ENCODE data around the gene PBX3. TPM values are rescaled to one million over a fixed set of nuclear protein-coding genes. Genes with fewer than 3 reads are reported as not detected.

The PBX3 gene
- total and polyA plus RNA-seq, 2 of the 13 experiments (the other 11 are each of a cell fraction or from before 2014, with no cell fraction given): 6.0 to 11.2 TPM

- TF ChIP-seq FOXP1 (IDR thresholded peaks at IDR 0.05) (no peak), FOXP1 (CRISPR knock-in tag; IDR thresholded peaks at IDR 0.05) (no peak), ZNF772 (CRISPR knock-in tag; IDR thresholded peaks at IDR 0.05) (peak; percentile 47; the same call in 1 of the 2 replicates), KDM4B (CRISPR knock-in tag; IDR thresholded peaks at IDR 0.05) (no peak), NFE2 (CRISPR knock-in tag; IDR thresholded peaks at IDR 0.05) (no peak), SMAD3 (CRISPR knock-in tag; IDR thresholded peaks at IDR 0.05) (peak; percentile 41; the same call in 1 of the 2 replicates), HDAC1 (CRISPR knock-in tag; IDR thresholded peaks at IDR 0.05) (peak; percentile 62), CHD2 (IDR thresholded peaks at IDR 0.05; ENCODE audit: low read depth, low read length) (no peak), POLR2AphosphoS5 (IDR thresholded peaks at IDR 0.05; ENCODE audit: low read depth, low read length) (peak; percentile 90), FOXO1 (CRISPR knock-in tag; IDR thresholded peaks at IDR 0.05) (no peak), PRDM4 (CRISPR knock-in tag; IDR thresholded peaks at IDR 0.05; ENCODE audit: borderline replicate concordance) (no peak), ATF7-NPFF (CRISPR knock-in tag; IDR thresholded peaks at IDR 0.05; ENCODE audit: low read depth) (no peak; the same call in 1 of the 2 replicates), HIVEP1 (CRISPR knock-in tag; IDR thresholded peaks at IDR 0.05) (peak; percentile 22; the same call in 1 of the 2 replicates), SP1 (IDR thresholded peaks at IDR 0.05) (no peak), SP1 (CRISPR knock-in tag; IDR thresholded peaks at IDR 0.05) (peak; percentile 18; the same call in 1 of the 2 replicates), ZNF652 (CRISPR knock-in tag; IDR thresholded peaks at IDR 0.05; ENCODE audit: borderline replicate concordance, low read depth) (no peak), ZNF598 (CRISPR knock-in tag; IDR thresholded peaks at IDR 0.05; ENCODE audit: borderline replicate concordance) (0 out of 2 replicates have a peak, but pooled peaks have one; percentile 42), ZNF326 (CRISPR knock-in tag; IDR thresholded peaks at IDR 0.05; ENCODE audit: borderline replicate concordance) (no peak), U2AF1 (optimal IDR thresholded peaks at IDR 0.05; ENCODE audit: low read depth, low read length) (no peak), ZNF20 (CRISPR knock-in tag; IDR thresholded peaks at IDR 0.05) (no peak), CBFB (CRISPR knock-in tag; IDR thresholded peaks at IDR 0.05) (0 out of 2 replicates have a peak, but pooled peaks have one; percentile 38), NR2C2 (CRISPR knock-in tag; IDR thresholded peaks at IDR 0.05; ENCODE audit: borderline replicate concordance) (peak; percentile 100)
- TF ChIP-seq, protein P1, sequence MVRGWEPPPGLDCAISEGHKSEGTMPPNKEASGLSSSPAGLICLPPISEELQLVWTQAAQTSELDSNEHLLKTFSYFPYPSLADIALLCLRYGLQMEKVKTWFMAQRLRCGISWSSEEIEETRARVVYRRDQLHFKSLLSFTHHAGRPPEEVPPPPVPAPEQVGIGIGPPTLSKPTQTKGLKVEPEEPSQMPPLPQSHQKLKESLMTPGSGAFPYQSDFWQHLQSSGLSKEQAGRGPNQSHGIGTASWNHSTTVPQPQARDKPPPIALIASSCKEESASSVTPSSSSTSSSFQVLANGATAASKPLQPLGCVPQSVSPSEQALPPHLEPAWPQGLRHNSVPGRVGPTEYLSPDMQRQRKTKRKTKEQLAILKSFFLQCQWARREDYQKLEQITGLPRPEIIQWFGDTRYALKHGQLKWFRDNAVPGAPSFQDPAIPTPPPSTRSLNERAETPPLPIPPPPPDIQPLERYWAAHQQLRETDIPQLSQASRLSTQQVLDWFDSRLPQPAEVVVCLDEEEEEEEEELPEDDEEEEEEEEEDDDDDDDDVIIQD (CRISPR knock-in tag; IDR thresholded peaks at IDR 0.05; ENCODE audit: low read depth): no peak
- TF ChIP-seq, protein P2, sequence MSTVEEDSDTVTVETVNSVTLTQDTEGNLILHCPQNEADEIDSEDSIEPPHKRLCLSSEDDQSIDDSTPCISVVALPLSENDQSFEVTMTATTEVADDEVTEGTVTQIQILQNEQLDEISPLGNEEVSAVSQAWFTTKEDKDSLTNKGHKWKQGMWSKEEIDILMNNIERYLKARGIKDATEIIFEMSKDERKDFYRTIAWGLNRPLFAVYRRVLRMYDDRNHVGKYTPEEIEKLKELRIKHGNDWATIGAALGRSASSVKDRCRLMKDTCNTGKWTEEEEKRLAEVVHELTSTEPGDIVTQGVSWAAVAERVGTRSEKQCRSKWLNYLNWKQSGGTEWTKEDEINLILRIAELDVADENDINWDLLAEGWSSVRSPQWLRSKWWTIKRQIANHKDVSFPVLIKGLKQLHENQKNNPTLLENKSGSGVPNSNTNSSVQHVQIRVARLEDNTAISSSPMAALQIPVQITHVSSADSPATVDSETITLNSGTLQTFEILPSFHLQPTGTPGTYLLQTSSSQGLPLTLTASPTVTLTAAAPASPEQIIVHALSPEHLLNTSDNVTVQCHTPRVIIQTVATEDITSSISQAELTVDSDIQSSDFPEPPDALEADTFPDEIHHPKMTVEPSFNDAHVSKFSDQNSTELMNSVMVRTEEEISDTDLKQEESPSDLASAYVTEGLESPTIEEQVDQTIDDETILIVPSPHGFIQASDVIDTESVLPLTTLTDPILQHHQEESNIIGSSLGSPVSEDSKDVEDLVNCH (CRISPR knock-in tag; IDR thresholded peaks at IDR 0.05): 0 out of 2 replicates have a peak, but pooled peaks have one; percentile 54
- TF ChIP-seq, protein P3, sequence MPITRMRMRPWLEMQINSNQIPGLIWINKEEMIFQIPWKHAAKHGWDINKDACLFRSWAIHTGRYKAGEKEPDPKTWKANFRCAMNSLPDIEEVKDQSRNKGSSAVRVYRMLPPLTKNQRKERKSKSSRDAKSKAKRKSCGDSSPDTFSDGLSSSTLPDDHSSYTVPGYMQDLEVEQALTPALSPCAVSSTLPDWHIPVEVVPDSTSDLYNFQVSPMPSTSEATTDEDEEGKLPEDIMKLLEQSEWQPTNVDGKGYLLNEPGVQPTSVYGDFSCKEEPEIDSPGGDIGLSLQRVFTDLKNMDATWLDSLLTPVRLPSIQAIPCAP (CRISPR knock-in tag; IDR thresholded peaks at IDR 0.05; ENCODE audit: low read depth): no peak
These were observed 40.3 kb upstream of the PBX3 start, which contains the start of gene MAPKAP1 (continued) for GRCh38 chr9:125706651-125707471.

Data from HepG2 (cell line).